Loucy (cell line): ENCODE measurements around the gene SSBP2.

Experiments
- CTCF ChIP-seq: fragments of 200-600 bp; sonication (generic); conservative IDR thresholded peaks from 2 replicates; pipeline ENCODE4 v1.5.1; 2014; ENCODE audit warnings: mild to moderate bottlenecking, antibody characterized with exemption, low read length
- EZH2phosphoT487 ChIP-seq: fragments of 200-600 bp; IDR thresholded peaks from 2 replicates; pipeline ENCODE4 v1.6.1; 2018; ENCODE audit warnings: antibody characterized with exemption, mild to moderate bottlenecking, moderate library complexity, borderline replicate concordance

DNA sequence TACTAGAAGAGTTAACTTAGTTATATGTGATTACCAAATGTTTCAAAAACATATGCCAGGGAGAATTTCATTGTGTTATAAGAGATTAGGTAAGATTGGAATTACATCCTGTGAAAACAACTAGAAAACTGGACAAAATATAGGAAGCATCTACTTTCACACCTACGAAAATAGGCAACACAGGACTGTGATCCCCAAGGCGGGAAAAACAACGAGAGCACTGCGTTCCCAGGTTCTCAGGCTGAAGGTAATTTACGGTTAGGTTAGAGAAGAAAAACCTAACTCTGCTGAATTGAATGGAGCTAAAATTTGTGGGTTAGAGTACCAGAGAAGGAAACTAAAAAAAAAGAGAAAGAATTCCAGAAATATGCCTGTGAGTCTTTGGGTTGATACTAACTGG is 385.4 kb downstream of the SSBP2 start:
- TF ChIP-seq CTCF (no peak), EZH2phosphoT487 (no peak)
